HCT116 (cell line): ENCODE measurements around the gene TWIST2.

Experiments used
- ATF3 ChIP-seq: IDR thresholded peaks from 2 replicates; pipeline ENCODE4 v1.6.1; 2012
- CEBPB ChIP-seq: IDR thresholded peaks from 2 replicates; pipeline ENCODE4 v1.6.1; 2012; ENCODE audit warnings: low read depth
- CTCF ChIP-seq, 3 experiments: fragments of 200-600 bp in 1 of 3; sonication (generic) in 1 of 3; IDR thresholded peaks in 2 of 3; conservative IDR thresholded peaks in 1 of 3; 2 replicates each; pipeline ENCODE4 v1.5.1; 2012 to 2017; ENCODE audit warnings: low read depth in 2 of 3, low read length in 2 of 3, antibody characterized with exemption in 1 of 3, borderline replicate concordance in 1 of 3, control low read depth in 1 of 3, mild to moderate bottlenecking in 1 of 3, mixed read lengths in 1 of 3, mixed run types in 1 of 3, moderate library complexity in 1 of 3; ENCODE audit not compliant: insufficient read depth in 1 of 3
- EGR1 ChIP-seq: IDR thresholded peaks from 2 replicates; pipeline ENCODE4 v1.6.1; 2012; ENCODE audit warnings: low read depth
- ELF1 ChIP-seq: IDR thresholded peaks from 2 replicates; pipeline ENCODE4 v1.6.1; 2012; ENCODE audit warnings: low read depth, borderline replicate concordance
- POLR2A ChIP-seq: IDR thresholded peaks from 2 replicates; pipeline ENCODE4 v1.7.0; 2011; ENCODE audit warnings: borderline replicate concordance; ENCODE audit not compliant: insufficient read depth, insufficient read length; ENCODE audit errors: extremely low read depth
- POLR2AphosphoS5 ChIP-seq: IDR thresholded peaks from 2 replicates; pipeline ENCODE4 v1.6.1; 2011; ENCODE audit warnings: mild to moderate bottlenecking, low read depth, low read length, moderate library complexity

GRCh38 chr2:238820197-238820596 lies 27.7 kb upstream of the TWIST2 start:
- TF ChIP-seq POLR2A (no peak), CTCF (IDR thresholded peaks at IDR 0.05 in 2 of 3, conservative IDR thresholded peaks at IDR 0.05 in 1 of 3; ENCODE audit: borderline replicate concordance in 1 of 3, insufficient read depth in 1 of 3, low read depth in 2 of 3, low read length in 2 of 3) (no peak), ELF1 (no peak), POLR2AphosphoS5 (no peak), CEBPB (no peak), EGR1 (no peak), ATF3 (no peak)
